SK-N-SH (cell line): ENCODE data around the gene BRD4.

Source experiments
- FOXJ3 ChIP-seq: sonication (generic); formaldehyde crosslinking; IDR thresholded peaks from 2 replicates; pipeline ENCODE4 v1.5.1; 2020; ENCODE audit warnings: mild to moderate bottlenecking, missing genetic modification reagents
- NRF1 ChIP-seq: IDR thresholded peaks from 2 replicates; pipeline ENCODE4 v1.6.1; 2012; ENCODE audit warnings: low read depth, mild to moderate bottlenecking, low read length
- TF ChIP-seq, protein P1 (sequence below): fragments of 200-600 bp; sonication (generic); IDR thresholded peaks from 2 replicates; pipeline ENCODE4 v1.6.1; 2017; ENCODE audit warnings: antibody characterized with exemption, mild to moderate bottlenecking, moderate library complexity

GRCh38 chr19:15337202-15337601 lies 4.9 kb upstream of the BRD4 start:
- no peak for TF ChIP-seq NRF1
- no peak for TF ChIP-seq FOXJ3 (CRISPR knock-in tag)
- TF ChIP-seq, protein P1, sequence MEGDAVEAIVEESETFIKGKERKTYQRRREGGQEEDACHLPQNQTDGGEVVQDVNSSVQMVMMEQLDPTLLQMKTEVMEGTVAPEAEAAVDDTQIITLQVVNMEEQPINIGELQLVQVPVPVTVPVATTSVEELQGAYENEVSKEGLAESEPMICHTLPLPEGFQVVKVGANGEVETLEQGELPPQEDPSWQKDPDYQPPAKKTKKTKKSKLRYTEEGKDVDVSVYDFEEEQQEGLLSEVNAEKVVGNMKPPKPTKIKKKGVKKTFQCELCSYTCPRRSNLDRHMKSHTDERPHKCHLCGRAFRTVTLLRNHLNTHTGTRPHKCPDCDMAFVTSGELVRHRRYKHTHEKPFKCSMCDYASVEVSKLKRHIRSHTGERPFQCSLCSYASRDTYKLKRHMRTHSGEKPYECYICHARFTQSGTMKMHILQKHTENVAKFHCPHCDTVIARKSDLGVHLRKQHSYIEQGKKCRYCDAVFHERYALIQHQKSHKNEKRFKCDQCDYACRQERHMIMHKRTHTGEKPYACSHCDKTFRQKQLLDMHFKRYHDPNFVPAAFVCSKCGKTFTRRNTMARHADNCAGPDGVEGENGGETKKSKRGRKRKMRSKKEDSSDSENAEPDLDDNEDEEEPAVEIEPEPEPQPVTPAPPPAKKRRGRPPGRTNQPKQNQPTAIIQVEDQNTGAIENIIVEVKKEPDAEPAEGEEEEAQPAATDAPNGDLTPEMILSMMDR: no peak
